SH-SY5Y (cell line): ENCODE data around the gene MBP.

Experiments used
- GATA2 ChIP-seq: IDR thresholded peaks from 2 replicates; pipeline ENCODE4 v1.6.1; 2011; ENCODE audit warnings: mild to moderate bottlenecking, low read depth, low read length
- GATA3 ChIP-seq: IDR thresholded peaks from 2 replicates; pipeline ENCODE4 v1.6.1; 2011; ENCODE audit warnings: low read depth, mild to moderate bottlenecking, low read length, moderate library complexity

DNA sequence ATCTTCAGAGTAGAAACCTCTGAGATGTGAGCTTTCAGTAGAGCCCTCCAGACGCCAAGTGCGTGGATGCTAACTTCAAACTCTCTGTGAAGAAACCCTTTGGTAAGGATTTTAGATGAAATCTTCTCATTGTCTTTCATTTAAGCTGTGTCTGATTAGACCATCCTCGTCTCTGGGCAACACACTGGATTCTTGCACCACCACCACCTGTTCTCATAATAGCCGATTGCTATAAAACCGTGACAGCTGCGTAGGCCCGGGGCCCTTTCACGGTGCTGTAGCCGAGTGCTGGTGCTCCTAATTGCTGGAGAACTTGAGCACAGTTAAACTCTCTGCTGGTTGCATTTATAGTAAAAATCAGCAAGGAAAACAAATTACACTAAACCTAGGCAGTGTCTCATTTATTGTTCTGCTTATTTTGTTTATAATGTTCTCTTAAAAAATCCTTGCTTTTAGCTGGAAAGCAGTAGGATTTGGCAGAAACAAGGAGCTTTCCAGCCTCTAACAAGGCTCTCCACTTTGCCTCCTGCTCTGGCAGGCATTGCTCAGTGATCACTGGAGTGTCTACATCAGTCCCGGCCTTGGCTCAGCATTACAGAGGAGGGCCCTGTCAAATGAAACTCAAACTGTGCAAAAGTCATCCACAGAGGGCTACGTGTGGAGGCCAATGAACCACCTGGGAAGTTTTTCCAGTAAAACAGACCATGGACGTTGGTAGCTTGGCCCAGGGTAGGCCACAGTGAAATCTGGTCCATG lies 40.9 kb upstream of the MBP start:
- TF ChIP-seq GATA3: no peak
- TF ChIP-seq GATA2: no peak
